HFF-Myc (cell line): ENCODE results near the gene RRP1.
A peak's percentile ranks its signal among the peaks of the same experiment; 100 is the strongest.

Source experiments
- DNase-seq: peaks from one replicate; pipeline ENCODE4 v3.0.0-alpha.2; 2011; ENCODE audit warnings: low read depth; ENCODE audit errors: extremely low read depth
- H3K4me3 ChIP-seq: replicated peaks from 2 replicates; pipeline ENCODE4 v1.5.1; 2011; ENCODE audit warnings: low read depth, mild to moderate bottlenecking, control low read depth, low read length
- TF ChIP-seq, protein P1 (sequence below): IDR thresholded peaks from 2 replicates; pipeline ENCODE4 v1.5.1; 2012; ENCODE audit warnings: mild to moderate bottlenecking, low read depth, low read length, control low read depth; ENCODE audit errors: missing control alignments

RRP1 gene

DNA sequence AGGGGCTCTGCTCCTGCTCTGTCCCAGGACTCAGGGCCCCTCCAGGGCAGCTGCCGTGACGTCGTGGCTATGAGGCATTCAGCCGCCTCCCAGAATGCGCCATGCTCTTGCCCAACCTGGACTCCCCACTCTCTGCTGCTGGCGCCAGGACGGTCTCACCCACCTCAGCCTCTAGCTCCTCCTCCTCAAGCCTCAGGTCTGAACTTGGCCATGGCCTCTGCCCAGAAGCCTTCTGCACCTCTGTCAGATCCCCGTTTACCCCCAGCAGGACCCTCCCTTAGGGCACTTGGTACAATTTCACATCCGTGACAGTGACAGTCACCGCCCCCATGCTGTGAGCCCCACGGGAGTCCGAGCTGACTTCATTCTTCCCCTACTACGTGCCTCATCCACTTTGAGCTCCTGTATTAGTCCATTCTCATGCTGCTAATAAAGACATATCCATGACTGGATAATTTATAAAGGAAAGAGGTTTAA, 18.1 kb upstream of the RRP1 start:
- TF ChIP-seq, protein P1, sequence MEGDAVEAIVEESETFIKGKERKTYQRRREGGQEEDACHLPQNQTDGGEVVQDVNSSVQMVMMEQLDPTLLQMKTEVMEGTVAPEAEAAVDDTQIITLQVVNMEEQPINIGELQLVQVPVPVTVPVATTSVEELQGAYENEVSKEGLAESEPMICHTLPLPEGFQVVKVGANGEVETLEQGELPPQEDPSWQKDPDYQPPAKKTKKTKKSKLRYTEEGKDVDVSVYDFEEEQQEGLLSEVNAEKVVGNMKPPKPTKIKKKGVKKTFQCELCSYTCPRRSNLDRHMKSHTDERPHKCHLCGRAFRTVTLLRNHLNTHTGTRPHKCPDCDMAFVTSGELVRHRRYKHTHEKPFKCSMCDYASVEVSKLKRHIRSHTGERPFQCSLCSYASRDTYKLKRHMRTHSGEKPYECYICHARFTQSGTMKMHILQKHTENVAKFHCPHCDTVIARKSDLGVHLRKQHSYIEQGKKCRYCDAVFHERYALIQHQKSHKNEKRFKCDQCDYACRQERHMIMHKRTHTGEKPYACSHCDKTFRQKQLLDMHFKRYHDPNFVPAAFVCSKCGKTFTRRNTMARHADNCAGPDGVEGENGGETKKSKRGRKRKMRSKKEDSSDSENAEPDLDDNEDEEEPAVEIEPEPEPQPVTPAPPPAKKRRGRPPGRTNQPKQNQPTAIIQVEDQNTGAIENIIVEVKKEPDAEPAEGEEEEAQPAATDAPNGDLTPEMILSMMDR: no peak
- no peak overlapping the region for H3K4me3 ChIP-seq
- DNase-seq: no peak

DNA sequence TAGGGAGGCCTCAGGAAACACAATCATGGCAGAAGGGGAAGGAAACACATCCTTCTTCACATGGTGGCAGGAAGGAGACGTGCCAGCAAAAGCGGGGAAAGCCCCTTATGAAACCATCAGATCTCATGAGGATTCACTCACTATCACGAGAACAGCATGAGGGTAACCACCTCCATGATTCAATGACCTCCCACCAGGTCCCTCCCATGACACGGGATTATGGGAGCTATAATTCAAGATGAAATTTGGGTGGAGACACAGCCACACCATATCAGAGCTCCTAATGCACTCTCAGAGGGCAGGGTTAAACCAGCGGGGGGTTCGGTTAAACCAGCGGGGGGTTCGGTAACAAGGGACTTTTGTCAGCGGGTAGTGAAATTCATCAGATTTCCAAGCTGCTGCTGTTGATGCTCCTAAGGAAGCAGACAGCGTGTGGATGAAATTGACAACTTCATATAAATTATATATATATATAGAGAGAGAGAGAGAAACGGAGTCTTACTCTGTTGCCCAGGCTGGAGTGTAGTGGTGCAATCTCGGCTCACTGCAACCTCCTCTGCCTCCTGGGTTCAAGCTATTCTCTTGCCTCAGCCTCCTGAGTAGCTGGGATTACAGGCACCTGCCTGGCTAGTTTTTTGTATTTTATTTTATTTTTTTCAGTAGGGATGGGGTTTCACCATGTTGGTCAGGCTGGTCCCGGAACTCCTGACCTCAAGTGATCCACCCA, 17.5 kb upstream of the RRP1 start:
- TF ChIP-seq, protein P1: no peak
- no peak for DNase-seq
- no peak overlapping the region for H3K4me3 ChIP-seq

DNA sequence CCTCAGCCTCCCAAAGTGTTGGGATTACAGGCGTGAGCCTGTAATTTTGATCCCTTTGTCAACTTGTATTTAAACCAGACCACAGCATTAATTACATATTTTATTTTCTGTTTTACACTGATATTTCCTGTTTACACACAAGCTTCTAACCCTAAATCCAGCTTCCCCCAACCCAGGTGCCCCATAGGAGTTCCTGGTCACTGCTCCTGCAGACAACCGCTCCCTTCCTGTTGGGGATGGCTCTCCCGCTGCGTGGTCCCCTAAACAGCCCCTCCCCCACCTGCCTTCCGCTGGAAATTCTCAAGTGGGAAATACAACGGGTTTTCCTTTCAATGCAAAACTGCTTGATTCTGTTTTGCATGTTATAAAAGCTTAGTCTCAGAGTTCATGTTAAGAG, 17.0 kb upstream of the RRP1 start:
- TF ChIP-seq, protein P1: no peak
- no peak overlapping the region for H3K4me3 ChIP-seq
- no peak for DNase-seq

DNA sequence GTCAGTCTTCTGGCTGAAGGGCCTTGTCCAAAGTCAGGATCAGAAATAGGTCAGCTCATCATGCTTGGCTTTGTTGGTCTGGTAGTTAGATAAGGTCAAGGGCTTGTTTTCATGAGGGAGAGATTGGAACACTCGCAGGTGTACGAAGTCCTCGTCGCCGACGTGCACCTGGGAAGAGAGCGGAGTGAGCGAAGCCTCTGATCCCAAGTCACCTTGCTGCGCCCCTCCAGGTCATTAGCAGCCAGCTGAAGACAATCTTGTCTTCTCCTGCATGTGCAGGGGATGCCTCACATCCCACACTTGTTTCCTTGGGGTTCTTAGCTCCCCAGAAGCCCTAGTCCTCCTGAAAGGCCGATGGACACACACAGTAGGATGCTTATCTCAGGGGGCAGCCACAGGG, 15.2 kb upstream of the RRP1 start:
- no peak for DNase-seq
- TF ChIP-seq, protein P1: no peak
- no peak overlapping the region for H3K4me3 ChIP-seq

DNA sequence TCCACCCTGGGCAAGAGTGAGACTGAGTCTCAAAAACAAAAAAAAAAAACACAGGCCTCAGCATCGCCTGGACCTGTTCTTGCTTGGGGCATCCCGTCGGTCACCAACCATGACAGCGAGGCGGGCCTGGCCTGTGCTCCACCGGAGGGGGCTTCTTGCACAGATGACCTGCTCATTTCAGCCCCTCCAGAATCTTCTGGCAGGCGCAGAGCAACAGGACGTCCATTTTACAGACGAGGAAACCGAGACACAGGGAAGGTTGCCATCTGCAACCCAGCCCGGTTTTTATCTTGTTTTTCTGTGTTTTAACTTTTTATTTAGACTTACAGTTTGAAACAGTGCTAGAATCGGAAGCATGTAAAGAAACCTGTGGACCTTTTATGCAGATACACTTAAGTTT, 14.2 kb upstream of the RRP1 start:
- TF ChIP-seq, protein P1: no peak
- no peak for DNase-seq
- H3K4me3 ChIP-seq: peak overlapping the region; percentile 90

DNA sequence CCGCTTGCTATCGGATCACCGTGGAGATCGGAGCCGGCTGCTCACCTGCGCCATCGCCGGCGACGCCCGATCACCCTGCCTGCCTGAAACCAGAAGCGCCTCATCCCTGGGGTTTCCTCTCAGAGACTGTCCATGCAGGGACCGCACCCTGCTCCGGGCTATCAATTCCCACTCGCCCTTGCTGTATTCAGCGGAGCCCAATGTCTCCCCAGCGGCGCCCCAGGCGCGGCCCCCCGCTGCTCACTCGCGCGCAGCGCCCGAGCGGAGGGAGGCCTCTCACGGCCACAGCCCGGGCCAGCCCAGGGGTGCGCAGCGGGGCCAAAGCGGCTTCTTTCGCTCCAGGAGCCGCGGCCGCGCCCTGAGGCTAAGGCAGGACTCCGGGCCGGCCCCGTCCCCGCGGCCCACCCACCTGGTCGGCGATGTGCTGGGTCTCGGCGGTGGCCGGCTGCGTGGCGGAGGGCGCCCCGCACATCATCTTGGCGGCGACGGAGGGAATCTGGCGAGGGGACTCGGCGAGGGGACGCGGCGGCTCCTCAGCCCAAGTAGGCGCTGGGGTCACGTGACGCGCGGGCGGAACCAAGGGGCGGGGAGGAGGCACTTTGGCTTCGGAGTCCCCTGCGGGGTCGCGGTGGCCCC, 13.5 kb upstream of the RRP1 start, which contains the start of gene CSTB:
Gene CSTB (minus strand): TSS at position 514 of the 636 bp plus-strand sequence. CDS start 39 bp downstream, at position 475.
- TF ChIP-seq, protein P1: no peak
- no peak for DNase-seq
- H3K4me3 ChIP-seq: peak within 1 kb of the TSS; percentile 90

DNA sequence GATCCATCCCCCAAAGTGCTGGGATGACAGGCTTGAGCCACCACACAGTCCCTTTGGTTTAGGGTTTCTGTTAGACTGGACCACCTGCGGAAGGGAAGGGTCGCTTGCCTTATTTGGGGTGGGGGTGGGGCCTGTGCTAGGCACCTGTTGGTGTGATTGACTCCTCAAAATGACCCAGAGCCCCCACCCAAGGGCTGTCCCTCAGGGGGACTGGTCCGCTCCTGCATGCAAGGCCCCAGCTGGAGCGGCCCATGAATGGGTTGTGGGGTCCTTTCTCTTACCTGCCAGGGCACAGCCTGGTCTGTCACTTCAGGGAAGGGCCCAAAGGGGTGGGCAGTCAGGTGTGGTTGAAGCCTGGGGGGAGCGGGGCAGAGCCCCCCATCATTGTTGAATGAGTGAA, 11.4 kb upstream of the RRP1 start:
- TF ChIP-seq, protein P1: no peak
- DNase-seq: no peak
- H3K4me3 ChIP-seq: no peak overlapping the region
